Nephron progenitor cell (in vitro differentiated cells): ENCODE measurements around the gene POLD4.

Source experiments
- DNase-seq: peaks from one replicate; pipeline ENCODE4 v3.0.0; 2021
- H3K27ac Mint-ChIP-seq: 2 replicates; pipeline ENCODE4 v1.8.0; 2021; ENCODE audit warnings: mild to moderate bottlenecking, moderate library complexity, mixed read lengths
- H3K27me3 Mint-ChIP-seq: 2 replicates; pipeline ENCODE4 v1.8.0; 2021; ENCODE audit warnings: mild to moderate bottlenecking, low read depth, mixed read lengths; ENCODE audit not compliant: poor library complexity
- H3K36me3 Mint-ChIP-seq: 2 replicates; pipeline ENCODE4 v1.8.0; 2021; ENCODE audit warnings: low read depth, mixed read lengths
- H3K4me1 Mint-ChIP-seq: 2 replicates; pipeline ENCODE4 v1.8.0; 2021; ENCODE audit warnings: mixed read lengths
- H3K4me3 Mint-ChIP-seq: 2 replicates; pipeline ENCODE4 v1.8.0; 2021; ENCODE audit warnings: mild to moderate bottlenecking, moderate library complexity, mixed read lengths
- H3K9me3 Mint-ChIP-seq: 2 replicates; pipeline ENCODE4 v1.8.0; 2021; ENCODE audit warnings: mild to moderate bottlenecking, moderate library complexity, mixed read lengths
- TF ChIP-seq, protein P1 (sequence below): fragments of 200-600 bp; sonication (generic); IDR thresholded peaks from 2 replicates; pipeline ENCODE4 v1.5.0; 2021; ENCODE audit warnings: antibody characterized with exemption

Gene POLD4

DNA sequence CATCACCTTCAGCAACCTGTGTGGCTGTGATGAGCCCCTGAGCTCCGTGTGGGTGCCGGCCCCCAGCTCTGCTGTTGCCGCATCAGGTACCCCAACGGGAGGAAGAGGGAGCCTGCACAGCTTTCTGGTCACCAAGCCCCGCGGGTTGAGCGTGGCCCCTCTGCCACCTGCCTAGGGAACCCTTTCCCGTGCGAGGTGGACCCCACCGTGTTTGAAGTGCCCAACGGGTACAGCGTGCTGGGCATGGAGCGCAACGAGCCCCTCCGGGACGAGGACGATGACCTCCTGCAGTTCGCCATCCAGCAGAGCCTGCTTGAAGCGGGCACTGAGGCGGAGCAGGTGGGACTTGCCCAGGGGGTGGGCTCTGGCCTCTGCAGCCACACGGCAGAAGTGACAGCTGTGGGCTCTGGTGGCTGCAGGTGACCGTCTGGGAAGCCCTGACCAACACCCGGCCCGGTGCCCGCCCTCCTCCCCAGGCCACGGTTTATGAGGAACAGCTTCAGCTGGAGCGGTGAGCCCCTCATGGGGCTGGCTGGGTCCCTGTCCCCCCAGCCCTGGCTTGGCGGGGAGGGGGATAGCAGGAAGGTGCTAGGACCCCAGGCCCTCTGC is 51.9 kb downstream of the POLD4 start:
- no peak for DNase-seq
- Mint-ChIP-seq H3K27ac (no peak overlapping the region), H3K9me3 (peaks cover 17% of the 10 kb centered on the region), H3K36me3 (peaks cover 27% of the 10 kb centered on the region), H3K27me3 (peaks cover 10% of the 10 kb centered on the region), H3K4me1 (peaks cover 21% of the 10 kb centered on the region), H3K4me3 (no peak overlapping the region)
- TF ChIP-seq, protein P1, sequence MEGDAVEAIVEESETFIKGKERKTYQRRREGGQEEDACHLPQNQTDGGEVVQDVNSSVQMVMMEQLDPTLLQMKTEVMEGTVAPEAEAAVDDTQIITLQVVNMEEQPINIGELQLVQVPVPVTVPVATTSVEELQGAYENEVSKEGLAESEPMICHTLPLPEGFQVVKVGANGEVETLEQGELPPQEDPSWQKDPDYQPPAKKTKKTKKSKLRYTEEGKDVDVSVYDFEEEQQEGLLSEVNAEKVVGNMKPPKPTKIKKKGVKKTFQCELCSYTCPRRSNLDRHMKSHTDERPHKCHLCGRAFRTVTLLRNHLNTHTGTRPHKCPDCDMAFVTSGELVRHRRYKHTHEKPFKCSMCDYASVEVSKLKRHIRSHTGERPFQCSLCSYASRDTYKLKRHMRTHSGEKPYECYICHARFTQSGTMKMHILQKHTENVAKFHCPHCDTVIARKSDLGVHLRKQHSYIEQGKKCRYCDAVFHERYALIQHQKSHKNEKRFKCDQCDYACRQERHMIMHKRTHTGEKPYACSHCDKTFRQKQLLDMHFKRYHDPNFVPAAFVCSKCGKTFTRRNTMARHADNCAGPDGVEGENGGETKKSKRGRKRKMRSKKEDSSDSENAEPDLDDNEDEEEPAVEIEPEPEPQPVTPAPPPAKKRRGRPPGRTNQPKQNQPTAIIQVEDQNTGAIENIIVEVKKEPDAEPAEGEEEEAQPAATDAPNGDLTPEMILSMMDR = no peak
